Measurements from ENCODE around the gene CYSRT1. TPM values are rescaled to one million over a fixed set of nuclear protein-coding genes. Genes with fewer than 3 reads are reported as not detected.
A peak's percentile ranks its signal among the peaks of the same experiment; 100 is the strongest.

CYSRT1 gene
- total RNA-seq: not detected

- H3K4me3 ChIP-seq (ENCODE audit: low read length in 3 of 3): peak within 1 kb of the TSS; percentile 81 to 89 (median 89)
- H3K9ac ChIP-seq (ENCODE audit: low read depth in 1 of 3, low read length in 3 of 3): peak within 1 kb of the TSS; percentile 90 to 99 (median 91)
- no peaks in the 10 kb centered on the region for H3K36me3 ChIP-seq (ENCODE audit: control insufficient read depth in 3 of 3, insufficient read depth in 3 of 3, low read length in 3 of 3)
- peaks cover 12 to 24% (median 13%) of the 10 kb centered on the region in 3 donors for H3K4me1 ChIP-seq (ENCODE audit: control insufficient read depth in 3 of 3, insufficient read depth in 3 of 3, low read length in 3 of 3)
- peaks cover 31 to 35% (median 31%) of the 10 kb centered on the region in 3 donors for H3K27me3 ChIP-seq (ENCODE audit: control insufficient read depth in 3 of 3, insufficient read depth in 3 of 3, low read length in 3 of 3)
- H3K9me3 ChIP-seq (ENCODE audit: control insufficient read depth in 3 of 3, low read length in 3 of 3): no peaks in the 10 kb centered on the region
- H3K27ac ChIP-seq (ENCODE audit: low read depth, low read length): peak within 1 kb of the TSS; percentile 90
These were observed at the start of gene CYSRT1 for GRCh38 chr9:137224830-137225694. Gene CYSRT1, plus strand, starts transcription at chr9:137225174. Its CDS starts 448 bp downstream, at chr9:137225622.

- H3K9me3 ChIP-seq (ENCODE audit: control insufficient read depth in 3 of 3, low read length in 3 of 3): no peaks in the 10 kb centered on the region
- H3K9ac ChIP-seq (ENCODE audit: low read depth in 1 of 3, low read length in 3 of 3): no peak overlapping the region
- peaks cover 21 to 39% (median 30%) of the 10 kb centered on the region in 3 donors for H3K27me3 ChIP-seq (ENCODE audit: control insufficient read depth in 3 of 3, insufficient read depth in 3 of 3, low read length in 3 of 3)
- H3K36me3 ChIP-seq (ENCODE audit: control insufficient read depth in 3 of 3, insufficient read depth in 3 of 3, low read length in 3 of 3): peaks cover 18 to 20% (median 19%) of the 10 kb centered on the region in 3 donors
- no peak overlapping the region for H3K4me3 ChIP-seq (ENCODE audit: low read length in 3 of 3)
- no peaks in the 10 kb centered on the region for H3K4me1 ChIP-seq (ENCODE audit: control insufficient read depth in 3 of 3, insufficient read depth in 3 of 3, low read length in 3 of 3)
- no peak overlapping the region for H3K27ac ChIP-seq (ENCODE audit: low read depth, low read length)
These were observed 49.5 kb upstream of the CYSRT1 start for GRCh38 chr9:137175345-137175961.

- Histone ChIP-seq H3K4me1 (ENCODE audit: control insufficient read depth in 3 of 3, insufficient read depth in 3 of 3, low read length in 3 of 3) (no peaks in the 10 kb centered on the region), H3K27ac (ENCODE audit: low read depth, low read length) (no peak overlapping the region), H3K9ac (ENCODE audit: low read depth in 1 of 3, low read length in 3 of 3) (no peak overlapping the region), H3K4me3 (ENCODE audit: low read length in 3 of 3) (no peak overlapping the region), H3K27me3 (ENCODE audit: control insufficient read depth in 3 of 3, insufficient read depth in 3 of 3, low read length in 3 of 3) (peaks cover 11 to 28% (median 19%) of the 10 kb centered on the region in 3 donors), H3K9me3 (ENCODE audit: control insufficient read depth in 3 of 3, low read length in 3 of 3) (no peaks in the 10 kb centered on the region), H3K36me3 (ENCODE audit: control insufficient read depth in 3 of 3, insufficient read depth in 3 of 3, low read length in 3 of 3) (peaks cover 29 to 30% (median 30%) of the 10 kb centered on the region in 3 donors)
These were observed 48.4 kb upstream of the CYSRT1 start for GRCh38 chr9:137176302-137177182.

GRCh38 chr9:137178201-137178938 is 46.6 kb upstream of the CYSRT1 start:
- Histone ChIP-seq H3K9ac (ENCODE audit: low read depth in 1 of 3, low read length in 3 of 3) (no peak overlapping the region), H3K27me3 (ENCODE audit: control insufficient read depth in 3 of 3, insufficient read depth in 3 of 3, low read length in 3 of 3) (peaks cover 0 to 10% (median 4%) of the 10 kb centered on the region in 3 donors), H3K36me3 (ENCODE audit: control insufficient read depth in 3 of 3, insufficient read depth in 3 of 3, low read length in 3 of 3) (peaks cover 42 to 46% (median 45%) of the 10 kb centered on the region in 3 donors), H3K4me1 (ENCODE audit: control insufficient read depth in 3 of 3, insufficient read depth in 3 of 3, low read length in 3 of 3) (no peaks in the 10 kb centered on the region), H3K27ac (ENCODE audit: low read depth, low read length) (no peak overlapping the region), H3K9me3 (ENCODE audit: control insufficient read depth in 3 of 3, low read length in 3 of 3) (no peaks in the 10 kb centered on the region), H3K4me3 (ENCODE audit: low read length in 3 of 3) (no peak overlapping the region)

GRCh38 chr9:137178939-137179630 is 45.9 kb upstream of the CYSRT1 start:
- Histone ChIP-seq H3K4me1 (ENCODE audit: control insufficient read depth in 3 of 3, insufficient read depth in 3 of 3, low read length in 3 of 3) (no peaks in the 10 kb centered on the region), H3K4me3 (ENCODE audit: low read length in 3 of 3) (no peak overlapping the region), H3K9ac (ENCODE audit: low read depth in 1 of 3, low read length in 3 of 3) (no peak overlapping the region), H3K9me3 (ENCODE audit: control insufficient read depth in 3 of 3, low read length in 3 of 3) (no peaks in the 10 kb centered on the region), H3K27me3 (ENCODE audit: control insufficient read depth in 3 of 3, insufficient read depth in 3 of 3, low read length in 3 of 3) (peaks cover 0 to 3% (median 0%) of the 10 kb centered on the region in 3 donors), H3K27ac (ENCODE audit: low read depth, low read length) (no peak overlapping the region), H3K36me3 (ENCODE audit: control insufficient read depth in 3 of 3, insufficient read depth in 3 of 3, low read length in 3 of 3) (peaks cover 50 to 53% (median 52%) of the 10 kb centered on the region in 3 donors)

- H3K4me1 ChIP-seq (ENCODE audit: control insufficient read depth in 3 of 3, insufficient read depth in 3 of 3, low read length in 3 of 3): no peaks in the 10 kb centered on the region
- H3K9me3 ChIP-seq (ENCODE audit: control insufficient read depth in 3 of 3, low read length in 3 of 3): no peaks in the 10 kb centered on the region
- no peak overlapping the region for H3K9ac ChIP-seq (ENCODE audit: low read depth in 1 of 3, low read length in 3 of 3)
- H3K36me3 ChIP-seq (ENCODE audit: control insufficient read depth in 3 of 3, insufficient read depth in 3 of 3, low read length in 3 of 3): peaks cover 56 to 59% (median 57%) of the 10 kb centered on the region in 3 donors
- H3K27ac ChIP-seq (ENCODE audit: low read depth, low read length): no peak overlapping the region
- H3K27me3 ChIP-seq (ENCODE audit: control insufficient read depth in 3 of 3, insufficient read depth in 3 of 3, low read length in 3 of 3): no peaks in the 10 kb centered on the region
- no peak overlapping the region for H3K4me3 ChIP-seq (ENCODE audit: low read length in 3 of 3)
These were observed 45.2 kb upstream of the CYSRT1 start for GRCh38 chr9:137179761-137180160.

GRCh38 chr9:137180491-137180890 is 44.5 kb upstream of the CYSRT1 start:
- Histone ChIP-seq H3K27ac (ENCODE audit: low read depth, low read length) (no peak overlapping the region), H3K36me3 (ENCODE audit: control insufficient read depth in 3 of 3, insufficient read depth in 3 of 3, low read length in 3 of 3) (peaks cover 57 to 64% (median 63%) of the 10 kb centered on the region in 3 donors), H3K9me3 (ENCODE audit: control insufficient read depth in 3 of 3, low read length in 3 of 3) (no peaks in the 10 kb centered on the region), H3K9ac (ENCODE audit: low read depth in 1 of 3, low read length in 3 of 3) (no peak overlapping the region), H3K27me3 (ENCODE audit: control insufficient read depth in 3 of 3, insufficient read depth in 3 of 3, low read length in 3 of 3) (no peaks in the 10 kb centered on the region), H3K4me3 (ENCODE audit: low read length in 3 of 3) (no peak overlapping the region), H3K4me1 (ENCODE audit: control insufficient read depth in 3 of 3, insufficient read depth in 3 of 3, low read length in 3 of 3) (peaks cover 0 to 5% (median 0%) of the 10 kb centered on the region in 3 donors)

- Histone ChIP-seq H3K4me1 (ENCODE audit: control insufficient read depth in 3 of 3, insufficient read depth in 3 of 3, low read length in 3 of 3) (peaks cover 9 to 17% (median 10%) of the 10 kb centered on the region in 3 donors), H3K9ac (ENCODE audit: low read depth in 1 of 3, low read length in 3 of 3) (no peak overlapping the region), H3K4me3 (ENCODE audit: low read length in 3 of 3) (no peak overlapping the region), H3K9me3 (ENCODE audit: control insufficient read depth in 3 of 3, low read length in 3 of 3) (no peaks in the 10 kb centered on the region), H3K27ac (ENCODE audit: low read depth, low read length) (no peak overlapping the region), H3K27me3 (ENCODE audit: control insufficient read depth in 3 of 3, insufficient read depth in 3 of 3, low read length in 3 of 3) (no peaks in the 10 kb centered on the region), H3K36me3 (ENCODE audit: control insufficient read depth in 3 of 3, insufficient read depth in 3 of 3, low read length in 3 of 3) (peaks cover 63 to 74% (median 73%) of the 10 kb centered on the region in 3 donors)
These were observed 43.3 kb upstream of the CYSRT1 start for GRCh38 chr9:137181680-137182079.

Measured in skeletal muscle tissue (tissue), 4 donors.